Measurements from ENCODE around the gene KLHL12. TPM values are rescaled to one million over a fixed set of nuclear protein-coding genes. Genes with fewer than 3 reads are reported as not detected.
A peak's percentile ranks its signal among the peaks of the same experiment; 100 is the strongest.

Gene KLHL12
- total RNA-seq, 1 donor from 2014 or later = 33.8 TPM

GRCh38 chr1:202961220-202961880, 34.3 kb upstream of the KLHL12 start:
- Mint-ChIP-seq H3K4me1 (ENCODE audit: unreplicated experiment) (peaks cover 33% of the 10 kb centered on the region), H3K36me3 (peaks cover 5% of the 10 kb centered on the region), H3K4me3 (no peak overlapping the region), H3K27me3 (no peaks in the 10 kb centered on the region), H3K27ac (peak overlapping the region; percentile 9), H3K9me3 (no peaks in the 10 kb centered on the region)
- no peak for TF ChIP-seq CTCF (conservative IDR thresholded peaks at IDR 0.05)
- DNase-seq (ENCODE audit: extremely low spot score, unreplicated experiment) = no peak

- Mint-ChIP-seq H3K9me3 (no peaks in the 10 kb centered on the region), H3K4me3 (peak overlapping the region; percentile 88), H3K36me3 (peaks cover 8% of the 10 kb centered on the region), H3K27ac (peak overlapping the region; percentile 92), H3K4me1 (ENCODE audit: unreplicated experiment) (peaks cover 29% of the 10 kb centered on the region), H3K27me3 (no peaks in the 10 kb centered on the region)
- no peak for DNase-seq (ENCODE audit: extremely low spot score, unreplicated experiment)
- no peak for TF ChIP-seq CTCF (conservative IDR thresholded peaks at IDR 0.05)
These were observed 32.2 kb upstream of the KLHL12 start for GRCh38 chr1:202959276-202959620.

GRCh38 chr1:202958544-202959275, 31.7 kb upstream of the KLHL12 start:
- Mint-ChIP-seq H3K9me3 (no peaks in the 10 kb centered on the region), H3K27ac (peak overlapping the region; percentile 92), H3K4me3 (peak overlapping the region; percentile 88), H3K36me3 (peaks cover 11% of the 10 kb centered on the region), H3K27me3 (no peaks in the 10 kb centered on the region), H3K4me1 (ENCODE audit: unreplicated experiment) (peaks cover 34% of the 10 kb centered on the region)
- no peak for DNase-seq (ENCODE audit: extremely low spot score, unreplicated experiment)
- no peak for TF ChIP-seq CTCF (conservative IDR thresholded peaks at IDR 0.05)

- peak; percentile 51 for TF ChIP-seq CTCF (conservative IDR thresholded peaks at IDR 0.05)
- H3K4me1 Mint-ChIP-seq (ENCODE audit: unreplicated experiment) = peaks cover 35% of the 10 kb centered on the region
- no peaks in the 10 kb centered on the region for H3K9me3 Mint-ChIP-seq
- peak within 1 kb of the TSS; percentile 88 for H3K4me3 Mint-ChIP-seq
- DNase-seq (ENCODE audit: extremely low spot score, unreplicated experiment) = peak; percentile 93
- H3K27ac Mint-ChIP-seq = peak within 1 kb of the TSS; percentile 94
- H3K36me3 Mint-ChIP-seq = peaks cover 9% of the 10 kb centered on the region
- no peaks in the 10 kb centered on the region for H3K27me3 Mint-ChIP-seq
These were observed 30.9 kb upstream of the KLHL12 start, which contains the start of gene ADIPOR1 for GRCh38 chr1:202957733-202958543. Gene ADIPOR1, minus strand, starts transcription at chr1:202958312. Its CDS starts 7,242 bp downstream, at chr1:202951070.

- TF ChIP-seq CTCF (conservative IDR thresholded peaks at IDR 0.05) = no peak
- Mint-ChIP-seq H3K27me3 (no peaks in the 10 kb centered on the region), H3K9me3 (no peaks in the 10 kb centered on the region), H3K4me3 (peak overlapping the region; percentile 88), H3K36me3 (peaks cover 15% of the 10 kb centered on the region), H3K27ac (peak overlapping the region; percentile 94), H3K4me1 (ENCODE audit: unreplicated experiment) (peaks cover 42% of the 10 kb centered on the region)
- no peak for DNase-seq (ENCODE audit: extremely low spot score, unreplicated experiment)
These were observed 29.9 kb upstream of the KLHL12 start for GRCh38 chr1:202956969-202957368.
